Endothelial cell of umbilical vein (primary cell): ENCODE results near the gene POLE4. TPM values are rescaled to one million over a fixed set of nuclear protein-coding genes. Genes with fewer than 3 reads are reported as not detected.

Experiments used
- BruUV-seq: library from RNA; stranded (reverse); fragments of 400-500 nt; replicated peaks from 2 replicates; lab custom pipeline; 2021; lab: Mats Ljungman, UMichigan
- CTCF ChIA-PET: fragments of 300-600, 350-600 bp; sonication (Branson Sonifier 250); formaldehyde crosslinking; loops from one replicate; lab custom pipeline; 2021; ENCODE audit warnings: antibody characterized with exemption, inconsistent platforms; lab: Charles Lee
- POLR2A ChIA-PET: fragments of 300-600, 350-600 bp; sonication (Branson Sonifier 250); formaldehyde crosslinking; loops from one replicate; lab custom pipeline; 2021; ENCODE audit warnings: antibody characterized with exemption, inconsistent platforms; lab: Charles Lee
- DNase-seq: peaks from one replicate; pipeline ENCODE4 v3.0.0-alpha.2; 2011; ENCODE audit warnings: low read depth, low spot score
- FAIRE-seq: peaks from 2 replicates; lab custom pipeline; 2011; peaks lifted over from hg19 to GRCh38; lab: Jason Lieb, UNC
- H2AFZ ChIP-seq: 2 replicates; pipeline ENCODE4 v1.6.0; 2012; ENCODE audit warnings: low read depth, low read length, control low read depth, inconsistent platforms
- H3K27ac ChIP-seq: 2 replicates; pipeline ENCODE4 v1.5.1; 2011; ENCODE audit warnings: low read depth, mild to moderate bottlenecking, control low read depth, low read length, moderate library complexity; ENCODE audit not compliant: insufficient read depth
- H3K27me3 ChIP-seq, 2 experiments: 2 replicates each; pipeline versions ENCODE4 v1.6.0 to v1.6.1; 2011; ENCODE audit warnings: low read length in 2 of 2, mixed read lengths in 1 of 2; ENCODE audit not compliant: control insufficient read depth in 2 of 2, insufficient read depth in 2 of 2
- H3K36me3 ChIP-seq, 2 experiments: 2 replicates in 1 of 2; 3 replicates in 1 of 2; pipeline ENCODE4 v1.5.1; 2011; ENCODE audit warnings: low read length in 2 of 2, mild to moderate bottlenecking in 1 of 2, moderate library complexity in 1 of 2; ENCODE audit not compliant: control insufficient read depth in 2 of 2, insufficient read depth in 2 of 2; ENCODE audit errors: extremely low read depth in 1 of 2
- H3K4me1 ChIP-seq: 3 replicates; pipeline ENCODE4 v1.5.1; 2011; ENCODE audit warnings: mild to moderate bottlenecking, low read length; ENCODE audit not compliant: control insufficient read depth, insufficient read depth; ENCODE audit errors: extremely low read depth
- H3K4me2 ChIP-seq: 2 replicates; pipeline ENCODE4 v1.6.1; 2011; ENCODE audit warnings: low read length, control low read depth, mixed read lengths; ENCODE audit not compliant: insufficient read depth
- H3K4me3 ChIP-seq, 3 experiments: fragments of 200-600 bp in 1 of 3; sonication (generic), shearing (Covaris generic) in 1 of 3; replicated peaks in 1 of 3; 2 replicates each; pipeline ENCODE4 v1.5.1; 2011 to 2016; ENCODE audit warnings: control low read depth in 3 of 3, low read length in 3 of 3, mild to moderate bottlenecking in 2 of 3, inconsistent platforms in 1 of 3, low read depth in 1 of 3, moderate library complexity in 1 of 3; ENCODE audit not compliant: insufficient read depth in 1 of 3
- H3K79me2 ChIP-seq: 2 replicates; pipeline ENCODE4 v1.6.0; 2012; ENCODE audit warnings: low read length, inconsistent platforms; ENCODE audit not compliant: control insufficient read depth, insufficient read depth
- H3K9ac ChIP-seq: replicated peaks from 2 replicates; pipeline ENCODE3; 2011; ENCODE audit warnings: low read length, control low read depth; ENCODE audit not compliant: insufficient read depth; ENCODE audit errors: extremely low read depth
- H3K9me1 ChIP-seq: replicated peaks from 3 replicates; pipeline ENCODE4 v1.6.0; 2011; ENCODE audit warnings: mild to moderate bottlenecking, low read length; ENCODE audit not compliant: control insufficient read depth, insufficient read depth; ENCODE audit errors: extremely low read depth
- H3K9me3 ChIP-seq: replicated peaks from 2 replicates; pipeline ENCODE4 v1.5.1; 2012; ENCODE audit warnings: low read length, inconsistent platforms; ENCODE audit not compliant: control insufficient read depth, insufficient read depth
- H4K20me1 ChIP-seq: replicated peaks from 2 replicates; pipeline ENCODE3; 2011; ENCODE audit warnings: mild to moderate bottlenecking, low read length; ENCODE audit not compliant: control insufficient read depth, insufficient read depth; ENCODE audit errors: extremely low read depth
- CTCF ChIP-seq, 2 donors: IDR thresholded peaks; 1 replicate in 1 of 2; 2 replicates in 1 of 2; pipeline ENCODE4 v1.5.1; 2011; ENCODE audit warnings: low read length in 2 of 2, mild to moderate bottlenecking in 2 of 2, moderate library complexity in 2 of 2, control low read depth in 1 of 2, inconsistent platforms in 1 of 2, low read depth in 1 of 2; ENCODE audit not compliant: insufficient read depth in 1 of 2; ENCODE audit errors: extremely low read depth in 1 of 2
- EZH2 ChIP-seq: IDR thresholded peaks from 2 replicates; pipeline ENCODE4 v1.6.1; 2012; ENCODE audit warnings: borderline replicate concordance, low read depth, mild to moderate bottlenecking, moderate library complexity, low read length, inconsistent platforms; ENCODE audit not compliant: severe bottlenecking
- FOS ChIP-seq: IDR thresholded peaks from 2 replicates; pipeline ENCODE4 v1.6.1; 2011; ENCODE audit warnings: mild to moderate bottlenecking, low read length, moderate library complexity, borderline replicate concordance; ENCODE audit not compliant: insufficient read depth
- GATA2 ChIP-seq: IDR thresholded peaks from 2 replicates; pipeline ENCODE4 v1.7.0; 2011; ENCODE audit warnings: low read depth, mild to moderate bottlenecking, moderate library complexity, mixed read lengths, low read length; ENCODE audit not compliant: insufficient read length, insufficient read depth
- JUN ChIP-seq: IDR thresholded peaks from 2 replicates; pipeline ENCODE4 v1.6.1; 2011; ENCODE audit warnings: borderline replicate concordance, low read depth; ENCODE audit not compliant: insufficient read length, insufficient read depth
- MAX ChIP-seq: IDR thresholded peaks from 2 replicates; pipeline ENCODE4 v1.6.1; 2011; ENCODE audit not compliant: insufficient read depth, insufficient read length
- MYC ChIP-seq: IDR thresholded peaks from one replicate; pipeline ENCODE4 v1.6.1; 2011; ENCODE audit warnings: mild to moderate bottlenecking, low read depth, low read length
- POLR2A ChIP-seq: IDR thresholded peaks from 2 replicates; pipeline ENCODE4 v1.6.1; 2012; ENCODE audit warnings: low read depth, mild to moderate bottlenecking, control low read depth, low read length
- POLR2AphosphoS5 ChIP-seq: IDR thresholded peaks from 2 replicates; pipeline ENCODE4 v1.6.1; 2012; ENCODE audit warnings: low read depth, mild to moderate bottlenecking, control low read depth, low read length, moderate library complexity; ENCODE audit not compliant: insufficient read depth
- dilution Hi-C: fragments of 300-500 bp; cut with MboI; formaldehyde crosslinking; loops from one replicate; pipeline ENCODE4 v1.15.0; 2019; ENCODE audit warnings: low sequenced_read_pairs; ENCODE audit not compliant: extremely low pct_ligation_motif_present
- intact Hi-C: fragments of 100-400 bp; cut with micrococcal nuclease; formaldehyde crosslinking; loops from one replicate; pipeline ENCODE4 v1.10.0; 2022
- polyA plus RNA-seq, 4 experiments: library from polyadenylated mRNA; depleted of rRNA in 3 of 4; stranded (reverse) in 3 of 4; unstranded in 1 of 4; fragments of >200 nt; gene quantifications; 2 replicates each; pipeline versions ENCODE4 v1.2.1 to v1.2.3, GENCODE V29; 2011 to 2012; ENCODE audit warnings: missing spikeins in 1 of 4
- total RNA-seq: library from RNA; stranded (reverse); gene quantifications from 2 replicates; pipeline ENCODE4 v1.2.3, GENCODE V29; 2021

POLE4 gene
- total and polyA plus RNA-seq, 2 donors (not counting 3 experiments of a cell fraction or from before 2014, with no cell fraction given), result 21.4 to 42.6 TPM

GRCh38 chr2:74944987-74945787 is 13.3 kb upstream of the POLE4 start:
- FAIRE-seq, result no peak

More at GRCh38 chr2:74944987-74945787, 13.3 kb upstream of the POLE4 start:
- POLR2A ChIA-PET, result no interaction called here
- Histone ChIP-seq H3K79me2 (no peaks in the 10 kb centered on the region), H3K27me3 (no peaks in the 10 kb centered on the region), H3K27ac (no peak overlapping the region), H3K4me2 (no peak overlapping the region), H2AFZ (no peak overlapping the region), H3K9ac (no peak overlapping the region), H3K9me1 (no peaks in the 10 kb centered on the region), H3K36me3 (no peaks in the 10 kb centered on the region), H3K9me3 (no peaks in the 10 kb centered on the region), H3K4me3 (no peak overlapping the region), H4K20me1 (no peaks in the 10 kb centered on the region), H3K4me1 (no peaks in the 10 kb centered on the region)
- DNase-seq, result no peak
- BruUV-seq, result no TSS peak
- dilution Hi-C loops, result no loop called here
- intact Hi-C loops, result no loop called here
- no peak for TF ChIP-seq FOS
- no peak for TF ChIP-seq MYC
- no peak for TF ChIP-seq CTCF (IDR thresholded peaks at IDR 0.05; ENCODE audit: extremely low read depth in 1 of 2, insufficient read depth in 1 of 2, low read depth in 1 of 2, low read length in 2 of 2)
- TF ChIP-seq JUN, result no peak
- no peak for TF ChIP-seq MAX
- TF ChIP-seq GATA2, result no peak
- TF ChIP-seq EZH2, result no peak
- no peak for TF ChIP-seq POLR2AphosphoS5
- TF ChIP-seq POLR2A, result no peak
- CTCF ChIA-PET, result no interaction called here
